Dendritic cell treated with granulocyte-macrophage colony-stimulating factor and Interleukin-4, amounts not matched to agents 40 ng/mL and 50 ng/mL, for 4 days (primary cell): ENCODE results near the gene DCST1.

Experiments used
- H3K27ac Mint-ChIP-seq: one replicate; pipeline ENCODE4 v1.8.0; 2022; ENCODE audit warnings: mild to moderate bottlenecking, mixed read lengths
- H3K27me3 Mint-ChIP-seq: one replicate; pipeline ENCODE4 v1.8.0; 2022; ENCODE audit warnings: mild to moderate bottlenecking, mixed read lengths
- H3K36me3 Mint-ChIP-seq: one replicate; pipeline ENCODE4 v1.8.0; 2022; ENCODE audit warnings: low read depth, mixed read lengths
- H3K4me1 Mint-ChIP-seq: one replicate; pipeline ENCODE4 v1.8.0; 2022; ENCODE audit warnings: low read depth, mixed read lengths
- H3K4me3 Mint-ChIP-seq: one replicate; pipeline ENCODE4 v1.8.0; 2022; ENCODE audit warnings: mild to moderate bottlenecking, moderate library complexity, mixed read lengths
- H3K9me3 Mint-ChIP-seq: one replicate; pipeline ENCODE4 v1.8.0; 2022; ENCODE audit warnings: mixed read lengths
- intact Hi-C: fragments of 100-400 bp; cut with micrococcal nuclease; formaldehyde crosslinking; loops from one replicate; pipeline ENCODE4 v1.15.0; 2022

DCST1 gene

DNA sequence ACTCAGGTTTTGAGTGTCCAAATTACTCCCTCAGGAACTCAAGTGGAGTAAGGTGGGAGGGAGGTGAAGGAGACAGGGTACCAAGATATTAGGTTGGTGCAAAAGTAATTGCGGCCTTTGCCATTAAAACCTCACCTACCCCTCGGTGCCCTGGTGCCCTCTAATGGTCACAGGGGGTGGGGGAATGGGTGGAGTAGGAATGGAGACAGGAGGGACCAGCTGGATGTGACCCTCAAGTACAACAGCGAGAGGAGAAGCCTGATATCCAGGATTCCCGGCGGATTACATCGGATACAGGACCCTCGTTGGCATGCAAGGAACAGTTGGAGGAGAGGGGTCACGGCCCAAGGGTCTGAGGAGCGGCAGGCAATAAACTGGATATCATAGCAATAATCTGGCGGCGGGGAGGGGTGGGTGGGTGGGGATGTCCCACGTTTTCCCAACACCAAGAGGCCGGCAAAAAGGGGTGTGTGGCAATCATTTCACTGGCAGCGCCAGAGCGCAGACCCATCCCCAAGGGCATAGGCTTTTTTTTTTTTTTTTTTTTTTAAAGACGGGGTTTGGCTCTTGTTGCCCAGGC is 35.3 kb upstream of the DCST1 start:
- intact Hi-C loops: loop anchor here (2.0 to 5.0 kb wide), 2 partner anchors 15 to 36 kb away; partner anchors contain the start of genes FLAD1 and PYGO2
- no peaks in the 10 kb centered on the region for H3K27me3 Mint-ChIP-seq
- no peaks in the 10 kb centered on the region for H3K9me3 Mint-ChIP-seq
- peaks cover 25% of the 10 kb centered on the region for H3K36me3 Mint-ChIP-seq
- H3K4me1 Mint-ChIP-seq: peaks cover 64% of the 10 kb centered on the region
- peak overlapping the region; percentile 26 for H3K4me3 Mint-ChIP-seq
- peak overlapping the region; percentile 78 for H3K27ac Mint-ChIP-seq

DNA sequence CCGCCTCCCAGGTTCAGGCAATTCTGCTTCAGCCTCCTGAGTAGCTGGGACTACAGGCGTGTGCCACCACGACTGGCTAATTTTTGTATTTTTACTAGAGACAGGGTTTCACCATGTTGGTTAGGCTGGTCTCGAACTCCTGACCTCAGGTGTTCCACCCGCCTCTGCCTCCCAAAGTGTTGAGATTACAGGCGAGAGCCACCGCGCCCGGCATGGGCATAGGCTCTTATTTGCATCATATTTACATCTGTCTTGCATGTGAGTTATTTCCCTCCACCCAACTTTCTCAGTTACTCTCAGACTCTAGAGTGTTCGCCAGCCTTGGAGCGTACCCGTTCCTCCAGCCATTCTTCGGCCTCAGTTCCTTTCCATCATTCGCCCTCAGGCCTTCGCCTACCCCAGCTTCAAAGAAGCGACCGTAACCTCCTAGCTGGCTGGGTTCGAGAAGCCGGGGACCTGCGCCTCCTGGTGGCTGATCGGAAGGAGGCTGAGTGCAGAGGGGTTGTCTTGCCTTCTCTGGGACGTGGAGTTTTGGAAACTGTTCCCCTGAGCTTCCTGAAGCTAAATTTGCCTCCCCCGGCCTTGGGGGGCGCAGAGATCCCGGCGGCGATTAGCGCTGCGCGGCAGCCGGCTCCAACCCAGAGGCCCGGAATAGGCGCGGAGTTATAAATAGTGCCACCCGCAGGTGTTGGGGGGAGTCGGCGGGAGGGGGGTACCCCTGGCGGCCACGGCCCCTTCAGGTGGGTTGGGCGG is 34.6 kb upstream of the DCST1 start:
- no peaks in the 10 kb centered on the region for H3K27me3 Mint-ChIP-seq
- H3K4me3 Mint-ChIP-seq: peak overlapping the region; percentile 99
- H3K36me3 Mint-ChIP-seq: peaks cover 32% of the 10 kb centered on the region
- H3K27ac Mint-ChIP-seq: peak overlapping the region; percentile 63
- H3K4me1 Mint-ChIP-seq: peaks cover 66% of the 10 kb centered on the region
- intact Hi-C loops: loop anchor here (1.0 to 5.0 kb wide), 3 partner anchors 16 to 37 kb away; partner anchors contain the start of genes FLAD1 and PYGO2
- no peaks in the 10 kb centered on the region for H3K9me3 Mint-ChIP-seq

DNA sequence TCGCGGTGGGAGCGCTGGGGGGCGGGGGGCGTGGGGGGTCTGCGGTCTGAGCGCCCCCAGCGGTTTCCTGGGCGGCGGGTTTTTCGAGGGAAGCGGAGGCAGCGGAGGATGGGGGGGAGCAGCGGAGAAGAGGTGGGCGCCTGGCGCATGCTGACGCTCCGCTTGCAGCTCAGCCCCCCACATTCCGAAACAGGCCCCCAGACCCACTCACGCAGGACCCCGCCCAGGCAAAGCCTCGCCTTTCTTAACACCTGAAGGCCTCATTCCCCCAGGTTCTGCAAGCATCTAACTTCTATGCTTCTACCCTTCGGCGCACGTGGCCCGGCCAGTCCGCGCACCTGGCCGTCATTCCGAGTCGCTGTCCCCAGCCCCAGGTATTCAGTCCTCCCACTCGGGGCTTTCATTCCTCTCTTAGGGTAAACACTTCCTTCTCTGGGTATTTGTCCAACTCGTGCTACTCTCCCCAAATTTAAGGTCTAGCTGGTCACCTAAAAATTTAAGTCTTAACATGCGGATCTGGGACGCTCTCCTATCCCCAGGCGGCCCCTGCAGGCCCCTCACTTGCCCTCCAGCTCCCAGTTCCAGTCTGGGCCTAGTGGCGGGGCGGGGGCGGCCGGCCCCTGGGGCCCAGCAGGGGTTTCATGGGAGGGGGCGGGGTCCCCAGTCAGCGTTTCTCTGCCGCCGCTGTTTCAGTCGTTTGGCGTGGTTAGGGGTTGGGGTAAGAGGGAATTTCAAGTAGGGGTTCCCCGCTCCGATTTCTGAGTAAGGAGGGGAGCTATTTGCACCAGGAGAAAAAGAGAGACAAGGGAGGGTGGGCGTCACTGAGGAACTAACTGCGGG is 33.8 kb upstream of the DCST1 start:
- Mint-ChIP-seq H3K36me3 (peaks cover 38% of the 10 kb centered on the region), H3K27ac (peak overlapping the region; percentile 100), H3K4me1 (peaks cover 66% of the 10 kb centered on the region), H3K9me3 (no peaks in the 10 kb centered on the region), H3K4me3 (peak overlapping the region; percentile 99), H3K27me3 (no peaks in the 10 kb centered on the region)
- intact Hi-C loops: loop anchor here (1.0 to 5.0 kb wide), 3 partner anchors 17 to 37 kb away; partner anchors contain the start of genes FLAD1 and PYGO2

DNA sequence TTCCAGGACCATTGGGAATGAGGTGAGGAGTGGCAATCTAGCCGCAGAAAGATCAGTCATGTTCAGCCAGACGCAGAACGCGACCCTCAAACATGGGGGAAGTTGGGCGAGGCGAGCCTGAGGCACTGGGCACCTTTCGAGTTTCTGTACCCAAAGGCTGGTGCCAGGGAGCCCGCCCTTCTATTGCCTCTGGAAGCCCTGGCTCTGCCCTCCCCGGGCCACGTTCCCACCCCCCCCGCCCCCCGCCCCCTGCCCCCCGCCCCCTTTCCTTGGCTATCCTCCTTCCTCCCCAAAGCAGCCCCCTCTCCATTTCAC is 33.3 kb upstream of the DCST1 start:
- intact Hi-C loops: no loop called here
- no peaks in the 10 kb centered on the region for H3K9me3 Mint-ChIP-seq
- H3K36me3 Mint-ChIP-seq: peaks cover 38% of the 10 kb centered on the region
- H3K27me3 Mint-ChIP-seq: no peaks in the 10 kb centered on the region
- H3K4me1 Mint-ChIP-seq: peaks cover 67% of the 10 kb centered on the region
- peak overlapping the region; percentile 99 for H3K4me3 Mint-ChIP-seq
- peak overlapping the region; percentile 100 for H3K27ac Mint-ChIP-seq

DNA sequence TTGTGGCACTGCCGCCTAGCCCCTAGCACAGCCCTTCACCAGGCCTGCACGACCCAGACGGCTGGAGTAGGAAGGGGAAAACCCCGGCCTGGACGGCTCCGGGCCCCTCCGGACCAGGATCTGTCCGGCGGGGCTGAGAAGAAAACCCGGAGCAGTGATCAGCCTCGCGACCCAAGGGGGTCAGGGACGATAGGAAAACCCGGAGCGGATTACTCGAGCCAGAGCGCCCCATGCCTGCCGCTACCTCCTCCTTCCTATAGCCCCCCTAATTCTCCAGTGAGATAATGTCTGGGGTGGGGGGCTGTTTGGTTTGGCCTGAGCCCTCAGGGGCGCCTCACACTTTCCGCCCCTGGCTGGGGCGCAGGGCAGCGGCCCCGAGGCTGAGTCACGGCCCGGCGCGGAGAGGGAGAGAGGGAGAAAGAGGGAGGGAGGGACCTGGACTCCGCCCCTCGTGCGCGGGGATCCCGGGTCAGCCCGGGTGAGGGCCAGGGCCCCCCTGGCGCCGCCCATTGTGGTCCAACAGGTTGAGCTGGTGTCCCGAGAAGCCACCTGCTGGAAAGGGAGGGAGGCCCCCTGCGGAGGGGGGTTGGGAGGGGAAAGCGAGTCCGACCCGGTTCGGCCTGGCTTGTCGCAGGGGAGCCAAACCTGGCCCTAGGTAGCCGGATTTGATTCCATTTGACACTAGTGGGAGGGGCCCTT is 32.7 kb upstream of the DCST1 start:
- H3K27ac Mint-ChIP-seq: peak overlapping the region; percentile 100
- peaks cover 40% of the 10 kb centered on the region for H3K36me3 Mint-ChIP-seq
- peak overlapping the region; percentile 99 for H3K4me3 Mint-ChIP-seq
- peaks cover 69% of the 10 kb centered on the region for H3K4me1 Mint-ChIP-seq
- intact Hi-C loops: no loop called here
- no peaks in the 10 kb centered on the region for H3K9me3 Mint-ChIP-seq
- no peaks in the 10 kb centered on the region for H3K27me3 Mint-ChIP-seq

DNA sequence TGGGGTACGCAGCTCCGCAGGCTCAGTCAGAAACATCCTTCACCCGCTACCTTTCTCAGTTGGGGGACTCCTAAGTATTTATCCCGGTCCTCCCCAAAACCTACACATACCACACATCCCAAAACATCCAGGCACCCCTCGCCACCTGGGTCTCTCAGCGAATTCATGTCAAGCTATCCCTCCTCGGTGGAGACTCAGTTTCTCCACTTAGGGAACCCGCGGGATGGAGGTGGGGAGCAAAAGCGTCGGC is 32.3 kb upstream of the DCST1 start:
- H3K4me3 Mint-ChIP-seq: peak overlapping the region; percentile 99
- no peaks in the 10 kb centered on the region for H3K27me3 Mint-ChIP-seq
- peak overlapping the region; percentile 100 for H3K27ac Mint-ChIP-seq
- no peaks in the 10 kb centered on the region for H3K9me3 Mint-ChIP-seq
- H3K4me1 Mint-ChIP-seq: peaks cover 69% of the 10 kb centered on the region
- intact Hi-C loops: no loop called here
- peaks cover 44% of the 10 kb centered on the region for H3K36me3 Mint-ChIP-seq

DNA sequence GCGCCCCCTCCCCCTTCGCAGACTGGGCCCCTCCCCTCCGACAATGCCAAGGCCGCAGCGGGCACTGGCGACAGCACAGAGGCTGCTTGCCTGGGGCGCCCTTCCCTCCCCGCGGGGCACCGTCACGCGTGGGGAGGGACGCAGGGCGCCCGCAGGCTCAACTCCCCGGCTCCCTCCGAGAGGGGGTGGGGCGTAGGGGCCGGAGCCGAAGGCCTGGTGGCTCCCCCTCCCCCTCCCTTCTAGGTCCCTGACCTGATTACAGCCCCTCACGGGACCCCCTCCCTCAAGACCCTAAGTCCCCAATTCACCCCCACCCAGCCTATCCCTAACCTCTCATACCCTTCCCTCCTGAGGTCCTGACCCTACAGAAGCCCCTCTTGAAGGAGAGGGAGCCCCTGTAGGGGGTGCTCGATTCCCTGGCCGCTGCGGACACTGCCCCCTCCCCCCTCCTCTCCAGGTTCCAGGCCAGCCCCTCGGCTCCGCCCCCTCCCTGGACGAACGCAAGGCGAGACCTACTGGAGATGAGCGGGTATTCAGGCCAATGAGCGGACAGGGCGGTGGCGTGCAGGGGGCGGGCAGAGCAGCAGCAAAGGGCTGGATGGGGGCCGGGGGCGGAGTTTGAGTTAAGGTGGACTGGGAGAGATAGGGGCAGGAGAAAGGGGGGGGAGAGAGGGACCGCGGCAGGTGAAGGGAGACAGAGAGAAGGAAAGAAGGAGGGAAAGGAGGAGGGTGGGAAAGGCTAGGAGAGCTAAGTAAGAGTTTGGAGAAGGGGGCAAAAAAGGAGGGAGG is 31.8 kb upstream of the DCST1 start:
- Mint-ChIP-seq H3K4me1 (peaks cover 69% of the 10 kb centered on the region), H3K27me3 (no peaks in the 10 kb centered on the region), H3K27ac (peak overlapping the region; percentile 100), H3K36me3 (peaks cover 50% of the 10 kb centered on the region), H3K4me3 (peak overlapping the region; percentile 99), H3K9me3 (no peaks in the 10 kb centered on the region)
- intact Hi-C loops: no loop called here

DNA sequence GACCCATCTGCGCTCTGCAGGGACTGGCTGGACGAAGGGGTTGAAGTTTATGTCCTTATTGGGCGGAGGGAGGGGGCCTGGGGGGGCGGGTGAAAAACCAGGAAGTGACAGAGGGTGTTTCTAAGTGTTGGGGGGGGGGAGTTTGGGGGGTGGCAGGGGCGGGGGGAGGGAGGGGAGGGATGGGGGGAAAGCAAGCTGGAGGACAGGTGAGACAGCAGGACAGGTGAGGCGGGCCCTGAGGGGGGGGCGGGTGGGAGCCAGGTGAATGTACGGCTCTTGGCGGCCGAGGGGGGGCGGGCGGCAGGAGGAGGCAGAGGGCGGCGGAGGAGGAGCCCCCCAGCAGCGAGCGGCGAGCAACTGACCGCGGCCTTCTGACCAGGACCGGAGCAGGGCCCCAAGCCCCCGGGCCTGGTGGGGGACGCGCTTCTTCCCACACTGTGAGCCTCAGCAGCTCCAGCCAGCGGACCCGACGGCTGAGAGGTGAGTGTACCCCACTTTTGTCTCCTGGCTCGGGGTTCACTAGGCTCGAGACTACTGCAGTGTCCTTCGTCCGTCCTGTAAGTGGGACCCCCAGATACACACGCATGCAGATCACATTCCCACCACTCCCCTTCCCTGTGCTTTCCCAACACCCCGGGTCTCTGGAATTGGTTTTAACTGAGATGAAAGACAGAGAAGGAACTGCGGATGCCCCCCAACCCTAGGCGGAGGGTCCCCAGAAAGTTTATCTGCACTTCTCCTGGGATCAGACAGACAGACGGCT is 31.0 kb upstream of the DCST1 start, which contains the start of gene ZBTB7B:
TSS of gene ZBTB7B (plus strand) at position 339 of the 763 bp plus-strand sequence. CDS start 11,859 bp downstream, outside the sequence.
- Mint-ChIP-seq H3K36me3 (peaks cover 50% of the 10 kb centered on the region), H3K9me3 (no peaks in the 10 kb centered on the region), H3K4me3 (peak within 1 kb of the TSS; percentile 99), H3K27ac (peak within 1 kb of the TSS; percentile 100), H3K27me3 (no peaks in the 10 kb centered on the region), H3K4me1 (peaks cover 69% of the 10 kb centered on the region)
- intact Hi-C loops: no loop called here

DNA sequence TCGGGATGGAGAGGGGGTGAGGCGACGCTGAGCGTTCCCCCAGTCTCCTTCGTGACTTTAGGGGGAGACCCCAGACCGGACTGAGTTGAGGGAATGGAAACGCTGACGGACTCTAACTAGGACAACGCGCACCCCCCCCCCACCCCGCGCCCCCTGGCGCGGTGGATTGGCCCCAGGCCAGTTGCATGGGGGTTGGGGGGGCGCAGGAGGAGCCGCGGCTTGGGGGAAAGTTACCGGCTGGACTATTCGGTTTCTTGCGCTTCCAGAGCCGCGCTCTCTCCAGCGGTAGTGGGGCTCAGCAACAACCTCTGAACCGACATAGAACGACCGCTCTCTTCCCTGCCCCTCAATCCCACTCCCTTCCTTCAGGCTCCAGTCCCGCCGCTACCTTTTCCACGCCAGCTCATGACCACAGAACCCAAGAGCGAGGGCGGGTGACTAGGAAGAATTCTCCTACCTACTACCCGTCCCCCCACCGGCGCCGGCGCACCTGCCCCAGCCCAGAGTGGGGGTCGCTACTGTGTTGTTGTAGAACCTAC is 30.3 kb upstream of the DCST1 start:
- no peaks in the 10 kb centered on the region for H3K27me3 Mint-ChIP-seq
- peaks cover 69% of the 10 kb centered on the region for H3K4me1 Mint-ChIP-seq
- intact Hi-C loops: no loop called here
- no peaks in the 10 kb centered on the region for H3K9me3 Mint-ChIP-seq
- H3K27ac Mint-ChIP-seq: peak overlapping the region; percentile 100
- peak overlapping the region; percentile 96 for H3K4me3 Mint-ChIP-seq
- H3K36me3 Mint-ChIP-seq: peaks cover 56% of the 10 kb centered on the region

DNA sequence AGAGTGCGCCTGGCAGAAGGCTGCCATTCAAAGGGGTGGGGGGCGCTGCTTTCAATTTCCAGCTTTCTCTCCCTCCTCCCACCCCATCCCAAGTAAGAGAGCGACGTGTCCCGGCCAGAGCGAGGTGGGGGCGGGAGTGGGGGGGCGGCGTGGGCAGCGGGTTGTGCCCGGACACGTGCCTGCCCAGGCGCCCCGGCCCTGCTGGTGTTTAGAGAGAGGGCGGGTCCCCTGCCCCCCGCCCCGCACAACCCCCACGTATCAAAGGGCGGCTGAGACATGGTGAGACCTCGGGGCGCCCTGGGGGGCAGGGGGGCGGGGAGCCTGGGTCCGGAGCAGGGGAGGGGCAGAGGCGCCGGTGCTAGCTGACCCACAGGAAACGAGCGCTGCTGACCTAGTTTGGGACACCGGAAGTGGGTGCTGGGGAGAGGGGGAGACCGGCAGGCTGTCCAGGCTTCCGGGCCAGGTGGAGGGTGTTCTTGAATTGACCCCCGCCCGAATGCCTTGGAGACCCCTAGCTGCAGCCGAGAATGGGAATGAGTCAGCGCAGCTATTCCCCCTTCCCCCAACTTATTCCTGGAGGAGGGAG is 29.8 kb upstream of the DCST1 start:
- Mint-ChIP-seq H3K4me1 (peaks cover 65% of the 10 kb centered on the region), H3K9me3 (no peaks in the 10 kb centered on the region), H3K4me3 (peak overlapping the region; percentile 96), H3K27me3 (no peaks in the 10 kb centered on the region), H3K27ac (peak overlapping the region; percentile 100), H3K36me3 (peaks cover 62% of the 10 kb centered on the region)
- intact Hi-C loops: no loop called here

DNA sequence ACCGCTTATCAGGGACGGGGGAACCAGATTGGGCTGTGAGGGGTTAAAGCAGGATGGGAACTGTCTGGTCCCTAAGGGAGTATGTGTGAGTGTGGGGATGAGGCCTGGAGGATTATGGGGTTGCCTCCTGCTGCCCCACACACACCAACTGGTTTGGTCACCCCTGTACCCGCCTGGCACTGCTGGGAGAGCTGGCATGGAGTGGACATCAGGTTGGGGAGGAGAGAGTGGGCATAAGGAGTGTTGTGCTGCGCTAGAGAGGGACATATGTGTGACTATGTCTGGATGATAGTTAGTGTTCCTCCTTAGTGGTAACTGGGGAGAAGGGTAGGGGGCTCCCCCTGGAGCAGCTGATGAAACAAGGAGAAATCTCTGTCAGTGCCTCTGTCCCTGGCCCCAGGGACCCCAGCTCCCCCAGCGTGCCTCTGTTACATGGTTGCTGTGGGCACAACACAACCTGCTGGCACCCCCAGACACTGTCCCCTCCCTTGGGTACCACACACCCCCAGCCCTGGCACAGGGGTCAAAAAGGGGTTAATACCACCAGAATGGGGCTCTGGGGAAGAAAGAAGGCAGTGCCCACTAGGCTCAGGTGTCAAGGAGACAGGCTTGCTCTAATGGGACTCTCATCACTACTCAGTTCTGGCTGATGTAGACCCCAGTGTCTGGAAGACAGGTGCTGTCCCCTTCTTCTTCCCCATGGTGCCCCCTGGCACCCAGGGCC is 29.1 kb upstream of the DCST1 start:
- H3K27ac Mint-ChIP-seq: peak overlapping the region; percentile 100
- intact Hi-C loops: loop anchor here (5.0 kb wide), 1 partner anchor 32 kb away; the partner anchor contains the start of genes CKS1B and SHC1

More for the DNA sequence above, 29.1 kb upstream of the DCST1 start:
- H3K4me1 Mint-ChIP-seq: peaks cover 66% of the 10 kb centered on the region
- peak overlapping the region; percentile 96 for H3K4me3 Mint-ChIP-seq
- no peaks in the 10 kb centered on the region for H3K9me3 Mint-ChIP-seq
- no peaks in the 10 kb centered on the region for H3K27me3 Mint-ChIP-seq
- peaks cover 68% of the 10 kb centered on the region for H3K36me3 Mint-ChIP-seq
